Stimulated activated CD8-positive, alpha-beta memory T cell treated with anti-CD3 and anti-CD28 coated beads, Interleukin-7, amount 100 ng/mL, for 4 hours (primary cell): ENCODE results near the gene TPCN2.
"Not testable (repeated sequence)": the region's sequence is repeated elsewhere in the genome, so short reads cannot be mapped to it uniquely, and the experiment has no call there.

Experiments used
- DNase-seq, 2 donors: peaks; one replicate each; pipeline ENCODE4 v3.0.0-alpha.2; 2020; ENCODE audit warnings: low read depth in 2 of 2

Gene TPCN2

GRCh38 chr11:69048694-69049489 is at the start of gene TPCN2:
Gene TPCN2 (plus strand): TSS chr11:69048932. CDS start chr11:69048998, 66 bp downstream.
- peak; percentile 80 to 85 for DNase-seq

- peak in 1 of 2 donors; percentile 16 for DNase-seq
Measured at GRCh38 chr11:68999093-68999747, 49.5 kb upstream of the TPCN2 start.

- not testable (repeated sequence) for DNase-seq
Measured at GRCh38 chr11:68999748-69000355, 48.9 kb upstream of the TPCN2 start.

- no peak for DNase-seq
Measured at GRCh38 chr11:69000391-69000790, 48.3 kb upstream of the TPCN2 start.

GRCh38 chr11:69000831-69001242 is 47.9 kb upstream of the TPCN2 start:
- no peak for DNase-seq

GRCh38 chr11:69001243-69002081 is 47.3 kb upstream of the TPCN2 start:
- DNase-seq, result no peak

GRCh38 chr11:69002110-69002569 is 46.6 kb upstream of the TPCN2 start:
- DNase-seq, result no peak

GRCh38 chr11:69002570-69003231 is 46.0 kb upstream of the TPCN2 start:
- no peak for DNase-seq

GRCh38 chr11:69003301-69003865 is 45.3 kb upstream of the TPCN2 start:
- no peak for DNase-seq

- DNase-seq, result no peak
Measured at GRCh38 chr11:69003866-69004367, 44.8 kb upstream of the TPCN2 start.

- DNase-seq, result no peak
Measured at GRCh38 chr11:69004411-69005182, 44.1 kb upstream of the TPCN2 start.

- DNase-seq, result no peak
Measured at GRCh38 chr11:69005183-69005630, 43.5 kb upstream of the TPCN2 start.

- no peak for DNase-seq
Measured at GRCh38 chr11:69005631-69006368, 42.9 kb upstream of the TPCN2 start.

GRCh38 chr11:69006816-69007215 is 41.9 kb upstream of the TPCN2 start:
- DNase-seq, result no peak

- no peak for DNase-seq
Measured at GRCh38 chr11:69007975-69008381, 40.8 kb upstream of the TPCN2 start.

- DNase-seq, result no peak
Measured at GRCh38 chr11:69008737-69009440, 39.8 kb upstream of the TPCN2 start.

- DNase-seq, result no peak
Measured at GRCh38 chr11:69009441-69010211, 39.1 kb upstream of the TPCN2 start.
